Neural progenitor cell (in vitro differentiated cells): ENCODE results near the gene TEK. TPM values are rescaled to one million over a fixed set of nuclear protein-coding genes. Genes with fewer than 3 reads are reported as not detected.

Experiments used
- DNase-seq: peaks from one replicate; pipeline ENCODE4 v3.0.0-alpha.2; 2016; ENCODE audit warnings: low spot score
- H2AFZ ChIP-seq: fragments of 200-600 bp; sonication (generic); replicated peaks from 2 replicates; pipeline ENCODE4 v1.6.1; 2016; ENCODE audit warnings: antibody characterized with exemption
- H3F3A ChIP-seq: fragments of 200-600 bp; sonication (generic); 2 replicates; pipeline ENCODE4 v1.6.1; 2016; ENCODE audit warnings: antibody characterized with exemption, low read depth
- H3K27ac ChIP-seq: fragments of 200-600 bp; sonication (generic); 2 replicates; pipeline ENCODE4 v1.5.1; 2016; ENCODE audit warnings: mild to moderate bottlenecking
- H3K27me3 ChIP-seq: fragments of 200-600 bp; sonication (generic); 2 replicates; pipeline ENCODE4 v1.6.1; 2016; ENCODE audit warnings: mild to moderate bottlenecking, moderate library complexity
- H3K36me3 ChIP-seq: fragments of 200-600 bp; sonication (generic); 2 replicates; pipeline ENCODE4 v1.5.1; 2016
- H3K4me1 ChIP-seq: fragments of 200-600 bp; sonication (generic); 2 replicates; pipeline ENCODE4 v1.6.1; 2016; ENCODE audit warnings: mixed run types
- H3K4me2 ChIP-seq: fragments of 200-600 bp; sonication (generic); 2 replicates; pipeline ENCODE4 v1.6.1; 2016
- H3K4me3 ChIP-seq: fragments of 200-600 bp; sonication (generic); 2 replicates; pipeline ENCODE4 v1.5.1; 2016
- H3K79me2 ChIP-seq: fragments of 200-600 bp; sonication (generic); 2 replicates; pipeline ENCODE4 v1.6.1; 2016; ENCODE audit warnings: low read depth
- H3K9ac ChIP-seq: fragments of 200-600 bp; sonication (generic); 2 replicates; pipeline ENCODE4 v1.6.1; 2016
- H3K9me3 ChIP-seq: fragments of 200-600 bp; sonication (generic); 2 replicates; pipeline ENCODE4 v1.5.1; 2016; ENCODE audit warnings: low read depth
- H4K20me1 ChIP-seq: fragments of 200-600 bp; sonication (generic); 2 replicates; pipeline ENCODE4 v1.6.1; 2016; ENCODE audit warnings: low read depth
- H3K27ac Mint-ChIP-seq: 3 replicates; pipeline ENCODE4 v1.8.0; 2021; ENCODE audit warnings: mixed read lengths
- H3K27me3 Mint-ChIP-seq: 2 replicates; pipeline ENCODE4 v1.8.0; 2022; ENCODE audit warnings: low read depth, mild to moderate bottlenecking, inconsistent platforms, moderate library complexity, mixed read lengths; ENCODE audit not compliant: insufficient read depth
- H3K36me3 Mint-ChIP-seq: 3 replicates; pipeline ENCODE4 v1.8.0; 2021; ENCODE audit warnings: mixed read lengths
- H3K4me1 Mint-ChIP-seq: 3 replicates; pipeline ENCODE4 v1.8.0; 2021; ENCODE audit warnings: mixed read lengths
- H3K4me3 Mint-ChIP-seq: 3 replicates; pipeline ENCODE4 v1.8.0; 2021; ENCODE audit warnings: mild to moderate bottlenecking, moderate library complexity, mixed read lengths
- H3K9me3 Mint-ChIP-seq: 3 replicates; pipeline ENCODE4 v1.8.0; 2020; ENCODE audit warnings: mixed read lengths
- EZH2 ChIP-seq: fragments of 200-600 bp; sonication (generic); IDR thresholded peaks from 2 replicates; pipeline ENCODE4 v1.6.1; 2017; ENCODE audit warnings: antibody characterized with exemption, mild to moderate bottlenecking, moderate library complexity
- EZH2phosphoT487 ChIP-seq: fragments of 200-600 bp; sonication (generic); IDR thresholded peaks from 2 replicates; pipeline ENCODE4 v1.6.1; 2017; ENCODE audit warnings: antibody characterized with exemption
- total RNA-seq: library from RNA; depleted of rRNA; stranded (reverse); fragments of >200 nt; gene quantifications from 2 replicates; pipeline ENCODE4 v1.2.3, GENCODE V29; 2015; ENCODE audit warnings: low replicate concordance
- TF ChIP-seq, protein P1 (sequence below): fragments of 200-600 bp; sonication (generic); IDR thresholded peaks from 2 replicates; pipeline ENCODE4 v1.5.1; 2017; ENCODE audit warnings: antibody characterized with exemption, mild to moderate bottlenecking

Gene TEK
- total RNA-seq, 1 donor from 2014 or later: 12.3 TPM

- Histone ChIP-seq H3K27me3 (no peaks in the 10 kb centered on the region), H3K9me3 (no peaks in the 10 kb centered on the region), H3K79me2 (no peaks in the 10 kb centered on the region), H2AFZ (no peak overlapping the region), H3K4me3 (no peak overlapping the region), H3K27ac (no peak overlapping the region), H3K36me3 (no peaks in the 10 kb centered on the region), H3K4me1 (no peaks in the 10 kb centered on the region), H4K20me1 (no peaks in the 10 kb centered on the region), H3K4me2 (no peak overlapping the region), H3F3A (no peaks in the 10 kb centered on the region), H3K9ac (no peak overlapping the region)
- Mint-ChIP-seq H3K27ac (no peak overlapping the region), H3K4me3 (no peak overlapping the region), H3K27me3 (no peaks in the 10 kb centered on the region), H3K9me3 (no peaks in the 10 kb centered on the region), H3K4me1 (no peaks in the 10 kb centered on the region), H3K36me3 (no peaks in the 10 kb centered on the region)
- no peak for TF ChIP-seq EZH2
- DNase-seq: no peak
These were observed 95.6 kb downstream of the TEK start for GRCh38 chr9:27204578-27204977.

DNA sequence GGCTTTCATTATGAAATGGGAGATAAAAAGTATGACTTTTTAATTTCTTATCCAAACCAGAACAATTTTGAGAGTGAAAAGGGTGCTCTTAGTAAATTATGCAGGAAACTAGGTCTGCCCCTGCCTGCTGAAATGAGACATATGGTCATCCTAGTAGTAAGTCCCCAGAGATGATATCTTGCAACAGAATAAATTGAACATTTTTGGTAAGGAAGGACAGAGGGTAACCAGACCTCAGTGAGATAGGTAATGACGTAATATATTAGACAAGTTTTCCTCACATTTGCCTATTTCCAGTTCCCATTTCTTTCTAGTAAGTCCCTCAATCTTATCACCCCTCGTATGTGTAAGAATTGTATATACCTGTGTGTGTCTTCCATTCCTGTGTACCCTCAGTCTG is 96.2 kb downstream of the TEK start:
- Histone ChIP-seq H3K27me3 (no peaks in the 10 kb centered on the region), H3K27ac (no peak overlapping the region), H2AFZ (no peak overlapping the region), H3K79me2 (no peaks in the 10 kb centered on the region), H3F3A (no peaks in the 10 kb centered on the region), H3K9ac (no peak overlapping the region), H3K4me1 (no peaks in the 10 kb centered on the region), H3K4me3 (no peak overlapping the region), H3K9me3 (no peaks in the 10 kb centered on the region), H3K36me3 (no peaks in the 10 kb centered on the region), H3K4me2 (no peak overlapping the region), H4K20me1 (no peaks in the 10 kb centered on the region)
- no peak for DNase-seq
- Mint-ChIP-seq H3K9me3 (no peaks in the 10 kb centered on the region), H3K4me1 (no peaks in the 10 kb centered on the region), H3K27ac (no peak overlapping the region), H3K36me3 (no peaks in the 10 kb centered on the region), H3K4me3 (no peak overlapping the region), H3K27me3 (no peaks in the 10 kb centered on the region)
- TF ChIP-seq EZH2 (no peak), EZH2phosphoT487 (no peak)
- TF ChIP-seq, protein P1, sequence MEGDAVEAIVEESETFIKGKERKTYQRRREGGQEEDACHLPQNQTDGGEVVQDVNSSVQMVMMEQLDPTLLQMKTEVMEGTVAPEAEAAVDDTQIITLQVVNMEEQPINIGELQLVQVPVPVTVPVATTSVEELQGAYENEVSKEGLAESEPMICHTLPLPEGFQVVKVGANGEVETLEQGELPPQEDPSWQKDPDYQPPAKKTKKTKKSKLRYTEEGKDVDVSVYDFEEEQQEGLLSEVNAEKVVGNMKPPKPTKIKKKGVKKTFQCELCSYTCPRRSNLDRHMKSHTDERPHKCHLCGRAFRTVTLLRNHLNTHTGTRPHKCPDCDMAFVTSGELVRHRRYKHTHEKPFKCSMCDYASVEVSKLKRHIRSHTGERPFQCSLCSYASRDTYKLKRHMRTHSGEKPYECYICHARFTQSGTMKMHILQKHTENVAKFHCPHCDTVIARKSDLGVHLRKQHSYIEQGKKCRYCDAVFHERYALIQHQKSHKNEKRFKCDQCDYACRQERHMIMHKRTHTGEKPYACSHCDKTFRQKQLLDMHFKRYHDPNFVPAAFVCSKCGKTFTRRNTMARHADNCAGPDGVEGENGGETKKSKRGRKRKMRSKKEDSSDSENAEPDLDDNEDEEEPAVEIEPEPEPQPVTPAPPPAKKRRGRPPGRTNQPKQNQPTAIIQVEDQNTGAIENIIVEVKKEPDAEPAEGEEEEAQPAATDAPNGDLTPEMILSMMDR: no peak

GRCh38 chr9:27206041-27206440 is 97.0 kb downstream of the TEK start:
- no peak for DNase-seq
- H3K4me2 ChIP-seq: no peak overlapping the region
- H3K27ac Mint-ChIP-seq: no peak overlapping the region
- H3K9me3 ChIP-seq: no peaks in the 10 kb centered on the region
- H3K27me3 Mint-ChIP-seq: no peaks in the 10 kb centered on the region
- H3K4me1 ChIP-seq: no peaks in the 10 kb centered on the region
- no peaks in the 10 kb centered on the region for H3K4me1 Mint-ChIP-seq
- TF ChIP-seq EZH2phosphoT487 (no peak), EZH2 (no peak)
- TF ChIP-seq, protein P1: no peak
- no peaks in the 10 kb centered on the region for H3K27me3 ChIP-seq
- H3K9me3 Mint-ChIP-seq: no peaks in the 10 kb centered on the region
- H3K79me2 ChIP-seq: no peaks in the 10 kb centered on the region
- H3K4me3 Mint-ChIP-seq: no peak overlapping the region
- no peaks in the 10 kb centered on the region for H3F3A ChIP-seq
- H3K9ac ChIP-seq: no peak overlapping the region
- H4K20me1 ChIP-seq: no peaks in the 10 kb centered on the region
- no peak overlapping the region for H3K27ac ChIP-seq
- no peak overlapping the region for H3K4me3 ChIP-seq
- H3K36me3 Mint-ChIP-seq: no peaks in the 10 kb centered on the region
- no peak overlapping the region for H2AFZ ChIP-seq
- no peaks in the 10 kb centered on the region for H3K36me3 ChIP-seq

DNA sequence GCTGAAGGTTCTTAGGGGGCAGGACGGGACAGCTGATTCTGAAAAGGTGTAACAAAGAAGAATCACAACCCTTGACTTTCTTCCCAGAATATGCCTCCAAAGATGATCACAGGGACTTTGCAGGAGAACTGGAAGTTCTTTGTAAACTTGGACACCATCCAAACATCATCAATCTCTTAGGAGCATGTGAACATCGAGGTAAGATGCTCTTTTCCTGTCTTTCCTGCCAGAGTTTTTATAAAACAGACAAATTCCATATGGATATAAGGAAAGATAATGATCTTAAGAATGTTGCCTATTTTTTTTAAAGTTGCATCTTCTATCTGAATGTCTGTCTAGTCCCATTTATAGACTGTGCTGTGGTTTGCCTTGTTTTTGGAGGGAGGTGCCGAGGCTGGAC is 100.0 kb downstream of the TEK start:
- H3K4me3 Mint-ChIP-seq: no peak overlapping the region
- no peaks in the 10 kb centered on the region for H3K36me3 ChIP-seq
- no peak overlapping the region for H3K9ac ChIP-seq
- no peaks in the 10 kb centered on the region for H3K9me3 Mint-ChIP-seq
- no peaks in the 10 kb centered on the region for H3K36me3 Mint-ChIP-seq
- no peak for TF ChIP-seq EZH2phosphoT487
- TF ChIP-seq EZH2: no peak
- TF ChIP-seq, protein P1: no peak
- no peaks in the 10 kb centered on the region for H3F3A ChIP-seq
- DNase-seq: no peak
- no peaks in the 10 kb centered on the region for H3K27me3 ChIP-seq
- no peak overlapping the region for H2AFZ ChIP-seq
- no peak overlapping the region for H3K27ac Mint-ChIP-seq
- H3K79me2 ChIP-seq: no peaks in the 10 kb centered on the region
- no peak overlapping the region for H3K4me2 ChIP-seq
- H4K20me1 ChIP-seq: no peaks in the 10 kb centered on the region
- H3K27ac ChIP-seq: no peak overlapping the region
- no peaks in the 10 kb centered on the region for H3K27me3 Mint-ChIP-seq
- no peaks in the 10 kb centered on the region for H3K9me3 ChIP-seq
- H3K4me3 ChIP-seq: no peak overlapping the region
- H3K4me1 ChIP-seq: no peaks in the 10 kb centered on the region
- H3K4me1 Mint-ChIP-seq: no peaks in the 10 kb centered on the region
